ENCODE data around the gene ALOX15.
A peak's percentile ranks its signal among the peaks of the same experiment; 100 is the strongest.
"Not testable (repeated sequence)": the region's sequence is repeated elsewhere in the genome, so short reads cannot be mapped to it uniquely, and the experiment has no call there.

The ALOX15 gene

GRCh38 chr17:4641297-4642195 is at the start of gene ALOX15:
ALOX15 (minus strand) TSS chr17:4641678; CDS start chr17:4641651, 27 bp downstream.
- no peak for DNase-seq

GRCh38 chr17:4690745-4691144 is 49.3 kb upstream of the ALOX15 start:
- DNase-seq = no peak

GRCh38 chr17:4689872-4690271 is 48.4 kb upstream of the ALOX15 start:
- not testable (repeated sequence) for DNase-seq

DNA sequence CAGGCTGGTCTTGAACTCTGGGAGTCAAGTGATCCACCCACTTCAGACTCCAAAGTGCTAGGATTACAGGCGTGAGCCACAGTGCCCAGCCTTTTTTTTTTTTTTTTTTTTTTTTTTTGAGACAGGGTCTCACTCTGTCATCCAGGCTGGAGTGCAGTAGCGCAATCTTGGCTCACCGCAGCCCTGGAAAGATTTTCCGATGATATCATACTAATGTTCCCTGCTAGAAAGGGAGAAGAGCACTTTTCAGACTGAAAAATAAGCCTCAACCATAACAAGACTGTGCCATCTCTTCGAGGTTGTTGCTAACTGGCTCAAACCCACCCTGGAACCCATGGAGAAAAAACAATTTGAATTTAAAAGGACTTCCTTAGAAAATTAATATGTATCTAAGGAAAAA is 42.3 kb upstream of the ALOX15 start:
- DNase-seq = peak; percentile 55

GRCh38 chr17:4679658-4680057 is 38.2 kb upstream of the ALOX15 start:
- DNase-seq = no peak

DNA sequence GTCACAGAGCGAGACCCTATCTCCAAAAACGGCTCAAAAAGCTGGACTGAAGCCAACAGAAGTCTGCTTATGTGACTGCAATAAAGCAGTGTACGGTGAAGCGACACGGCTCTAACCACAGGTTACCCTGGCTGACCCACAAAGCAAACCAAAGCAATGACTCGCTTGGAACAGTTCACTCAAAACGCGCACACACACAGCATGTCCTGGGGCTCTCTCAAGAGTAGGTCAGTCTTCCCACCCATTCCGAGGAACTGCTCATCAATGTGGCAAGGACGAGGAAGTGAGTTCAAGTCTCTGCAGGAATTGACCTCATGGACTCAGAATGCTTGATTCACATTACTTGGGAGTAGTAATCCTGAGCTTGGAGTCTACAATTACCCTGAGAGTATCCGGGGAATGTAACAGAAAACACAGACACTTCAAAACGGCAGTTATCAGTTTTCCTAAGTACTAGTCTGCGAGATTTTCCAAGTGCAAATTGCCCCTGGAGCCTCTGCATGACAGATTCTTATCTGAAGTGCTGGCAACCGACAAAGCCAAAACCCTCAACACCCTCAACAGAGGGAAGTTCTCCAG is 37.1 kb upstream of the ALOX15 start:
- DNase-seq = no peak

- no peak for DNase-seq
These were observed 35.3 kb upstream of the ALOX15 start for GRCh38 chr17:4676791-4677190.

- no peak for DNase-seq
These were observed 34.3 kb upstream of the ALOX15 start for GRCh38 chr17:4675791-4676190.

DNA sequence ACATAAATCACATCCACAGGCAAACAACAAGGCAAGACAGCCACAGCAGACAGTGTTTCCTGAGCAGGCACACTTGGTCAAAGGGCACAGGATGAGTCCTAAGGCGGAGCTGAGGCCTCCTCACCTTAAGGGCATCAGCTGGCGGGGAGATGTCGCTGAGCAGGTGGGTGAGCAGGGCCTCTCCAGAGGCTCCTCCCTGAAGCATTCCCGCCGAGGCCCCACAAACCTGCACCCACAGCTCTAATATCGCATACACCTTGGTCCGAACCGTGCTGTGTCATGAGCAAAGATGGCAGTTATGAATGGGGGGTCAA is 33.2 kb upstream of the ALOX15 start:
- no peak for DNase-seq

- no peak for DNase-seq
These were observed 32.7 kb upstream of the ALOX15 start for GRCh38 chr17:4673986-4674684.

DNA sequence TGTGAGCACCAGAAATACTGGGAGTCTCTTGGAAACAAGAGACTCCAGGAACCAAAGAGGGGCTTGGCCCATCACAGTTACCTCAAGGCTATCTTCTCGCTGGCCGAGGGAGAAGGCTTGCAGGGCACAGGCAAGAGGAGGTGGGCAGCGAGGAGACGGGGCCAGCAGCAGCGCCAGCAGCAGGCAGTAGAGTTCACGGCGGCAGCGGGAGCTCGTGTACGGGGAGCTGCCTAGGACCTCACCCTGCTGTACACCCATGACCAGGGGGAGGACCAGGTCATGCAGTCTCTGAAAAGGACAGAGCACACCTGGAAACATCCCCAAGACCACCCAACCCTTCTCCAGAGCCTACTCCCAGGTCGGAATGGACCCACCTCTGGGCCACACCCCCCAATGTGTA is 31.7 kb upstream of the ALOX15 start:
- no peak for DNase-seq

DNA sequence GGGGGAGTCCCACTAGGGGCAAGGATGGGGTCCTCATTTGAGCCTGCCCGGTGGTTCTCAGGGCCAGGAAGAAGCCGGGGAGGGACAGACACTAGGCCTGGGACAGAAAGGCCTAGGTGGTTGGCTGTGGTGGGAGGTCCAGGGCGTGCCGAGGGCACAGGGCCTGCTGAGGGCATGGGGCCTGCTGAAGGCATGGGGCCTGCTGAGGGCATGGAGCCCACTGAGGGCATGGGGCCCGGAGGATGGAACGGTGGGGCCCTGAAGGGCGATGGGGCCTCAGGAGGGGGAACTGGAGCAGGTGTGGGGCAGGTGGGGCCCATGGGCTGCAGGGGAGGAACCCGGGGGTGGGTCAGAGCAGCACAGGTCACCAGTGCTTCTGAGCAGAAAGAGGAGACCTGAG is 31.3 kb upstream of the ALOX15 start:
- DNase-seq = no peak

DNA sequence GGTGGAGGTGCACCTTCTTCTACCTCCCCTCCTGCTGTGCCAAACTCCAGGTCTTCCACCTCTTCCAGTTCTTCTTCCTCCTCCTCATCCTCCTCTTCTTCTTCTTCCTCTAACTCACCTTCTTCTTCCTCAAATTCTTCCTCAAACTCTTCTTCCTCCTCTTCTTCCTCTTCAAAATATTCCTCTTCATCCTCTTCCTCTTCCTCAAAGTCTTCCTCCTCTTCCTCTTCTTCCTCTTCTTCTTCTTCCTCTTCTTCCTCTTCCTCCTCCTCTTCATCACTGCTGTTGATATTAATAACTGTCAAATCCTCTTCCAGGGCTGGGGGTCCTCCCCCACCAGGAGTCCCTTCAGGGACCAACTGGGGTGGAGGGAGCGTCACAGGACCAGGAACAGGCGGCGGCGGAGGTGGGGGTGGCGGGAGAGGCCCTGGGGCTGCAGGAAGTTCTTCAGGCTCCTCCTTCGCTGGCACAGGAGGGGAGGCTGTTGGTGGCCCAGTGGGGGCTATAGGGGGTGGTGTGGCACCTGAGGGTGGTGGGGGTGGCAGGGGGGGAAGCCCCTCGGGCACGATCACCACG is 30.7 kb upstream of the ALOX15 start:
- DNase-seq = no peak

DNA sequence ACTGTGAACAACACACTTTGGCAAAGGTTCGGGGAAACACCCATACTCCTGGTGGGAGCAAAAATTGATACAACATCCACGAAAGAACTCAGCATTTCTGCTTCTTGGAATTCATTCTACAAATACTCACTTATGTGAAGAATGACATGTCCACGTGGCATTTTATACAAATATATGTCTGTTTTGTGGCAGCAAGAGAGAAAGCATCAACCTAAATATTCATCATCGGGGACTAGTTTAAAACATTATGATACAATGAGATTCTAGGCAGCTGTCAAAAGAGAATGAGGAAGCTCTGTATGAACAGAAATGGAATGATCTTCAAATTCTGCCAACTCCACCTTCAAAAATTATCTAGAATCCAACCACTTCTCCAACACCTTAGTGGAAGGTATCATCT is 25.7 kb upstream of the ALOX15 start:
- DNase-seq = no peak

DNA sequence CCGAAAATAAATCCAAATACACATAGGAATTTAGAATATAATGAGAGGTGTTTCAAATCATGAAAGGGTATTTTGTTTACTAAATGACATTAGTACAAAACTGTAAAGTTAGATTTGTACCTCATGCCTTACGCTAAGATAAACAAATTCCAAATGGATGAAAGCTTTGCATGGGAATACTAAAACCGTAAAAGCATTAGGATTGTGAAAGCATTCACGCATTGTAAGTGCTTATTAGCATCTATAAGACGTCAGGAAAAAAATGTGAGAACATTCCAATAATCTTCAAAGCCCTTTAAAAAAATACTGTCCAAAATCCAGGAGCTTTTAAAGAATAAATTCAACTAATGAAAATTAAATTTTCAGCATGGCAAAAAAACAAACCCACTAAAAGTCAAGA is 24.8 kb upstream of the ALOX15 start:
- no peak for DNase-seq

DNA sequence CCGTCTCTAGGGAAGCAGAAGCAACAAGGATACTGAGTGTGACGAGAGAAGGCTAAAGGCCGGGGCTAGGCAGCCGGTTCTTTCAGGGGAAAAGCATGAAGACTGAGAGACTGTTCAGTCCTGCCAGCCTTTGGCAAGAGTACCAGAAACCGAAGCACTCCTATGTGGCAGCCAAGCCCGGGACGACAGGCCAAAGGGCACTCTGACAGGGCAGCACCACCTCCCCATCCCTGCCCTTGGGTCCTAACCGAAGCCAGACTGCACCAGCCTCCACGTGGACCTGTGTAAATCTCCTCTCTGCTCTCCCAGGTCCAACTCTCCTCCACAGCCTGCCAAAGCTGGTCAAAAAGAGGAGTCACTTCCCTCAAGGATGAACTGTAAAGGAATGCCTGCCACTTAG is 23.5 kb upstream of the ALOX15 start:
- DNase-seq = no peak

DNA sequence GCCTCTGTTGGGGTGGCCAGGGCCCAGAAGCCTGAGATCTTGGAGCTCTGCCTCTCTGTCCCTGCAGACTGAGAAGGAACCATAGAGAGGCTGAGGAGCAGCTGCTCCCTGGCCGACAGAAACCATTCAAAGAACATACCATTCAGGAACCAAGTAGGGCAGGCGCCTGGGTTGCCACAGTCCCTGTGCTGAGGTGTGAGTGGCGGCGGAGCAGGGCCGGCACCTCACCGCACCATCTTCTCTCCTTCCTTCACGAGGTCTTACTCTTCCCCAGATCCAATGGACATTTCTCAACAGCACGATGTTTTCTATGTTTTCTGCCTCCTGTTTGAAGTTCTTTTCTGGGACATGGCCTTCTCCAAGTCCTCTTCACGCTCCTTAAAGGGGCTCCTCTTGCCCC is 22.8 kb upstream of the ALOX15 start:
- DNase-seq = no peak

GRCh38 chr17:4663711-4664110 is 22.2 kb upstream of the ALOX15 start:
- no peak for DNase-seq

DNA sequence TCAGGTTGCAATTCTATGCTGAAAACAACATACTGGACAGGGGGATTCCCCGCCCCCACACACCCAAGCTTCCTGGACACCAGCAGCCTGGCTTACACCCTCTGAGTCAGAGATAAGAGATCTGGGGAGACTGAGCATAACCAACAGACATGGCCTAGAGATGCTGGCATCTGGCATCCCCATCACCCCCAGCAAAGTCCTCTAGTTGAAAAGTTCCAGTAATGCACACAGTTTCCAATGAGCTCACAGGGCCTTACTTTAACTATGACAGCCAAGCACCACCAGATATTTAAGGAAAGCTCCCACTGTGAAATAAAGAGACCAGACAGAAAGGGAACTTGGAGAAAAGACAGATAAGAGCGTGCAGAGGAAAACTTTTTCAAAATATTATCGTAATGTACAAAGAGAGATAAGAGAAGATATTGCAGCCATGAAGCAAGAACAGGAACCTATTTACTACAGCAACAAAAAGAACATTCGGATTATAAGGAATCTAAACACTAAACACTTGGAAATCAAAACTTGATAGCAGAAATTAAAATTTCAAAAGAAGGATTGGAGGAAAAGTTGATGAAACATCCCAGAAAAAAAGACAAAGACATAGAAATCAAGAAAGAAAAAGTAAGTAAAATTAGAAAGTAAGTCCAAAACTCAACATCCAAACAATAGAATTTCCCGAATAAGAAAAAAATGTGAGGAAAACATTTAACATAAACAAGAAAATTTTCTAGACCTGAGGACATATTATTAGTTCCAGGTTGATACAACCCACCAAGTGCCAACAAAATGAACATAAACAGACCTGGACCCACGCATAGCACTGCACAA is 17.2 kb upstream of the ALOX15 start:
- no peak for DNase-seq

GRCh38 chr17:4657678-4658077 is 16.2 kb upstream of the ALOX15 start:
- no peak for DNase-seq

DNA sequence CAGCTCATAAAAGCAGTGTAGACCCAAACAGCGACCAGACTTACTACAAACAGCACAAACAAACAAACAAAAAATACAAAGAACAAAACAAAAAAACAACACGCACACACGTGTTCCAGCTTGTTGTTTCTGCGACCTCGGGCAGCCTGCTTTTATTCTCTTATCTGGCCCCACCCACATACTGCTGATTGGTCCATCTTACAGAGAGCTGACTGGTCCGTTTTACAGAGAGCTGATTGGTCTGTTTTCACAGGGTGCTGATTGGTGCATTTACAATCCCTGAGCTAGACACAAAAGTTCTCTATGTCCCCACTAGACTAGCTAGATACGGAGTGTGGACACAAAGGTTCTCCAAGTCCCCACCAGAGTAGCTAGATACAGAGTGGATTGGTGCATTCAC is 14.5 kb upstream of the ALOX15 start:
- DNase-seq = not testable (repeated sequence)

- no peak for DNase-seq
These were observed 11.5 kb upstream of the ALOX15 start for GRCh38 chr17:4652997-4653396.

GRCh38 chr17:4648741-4649140 is 7.3 kb upstream of the ALOX15 start:
- no peak for DNase-seq
